Measurements from ENCODE around the gene ZNF579.
A peak's percentile ranks its signal among the peaks of the same experiment; 100 is the strongest.
"Not testable (repeated sequence)": the region's sequence is repeated elsewhere in the genome, so short reads cannot be mapped to it uniquely, and the experiment has no call there.

Gene ZNF579

GRCh38 chr19:55593096-55593772 is 12.6 kb upstream of the ZNF579 start:
- DNase-seq (ENCODE audit: low spot score): no peak

- no peak for DNase-seq (ENCODE audit: low spot score)
These were observed 11.9 kb upstream of the ZNF579 start for GRCh38 chr19:55592391-55593090.

GRCh38 chr19:55591555-55591954 is 10.9 kb upstream of the ZNF579 start:
- no peak for DNase-seq (ENCODE audit: low spot score)

GRCh38 chr19:55590617-55591016 is 10.0 kb upstream of the ZNF579 start:
- no peak for DNase-seq (ENCODE audit: low spot score)

- DNase-seq (ENCODE audit: low spot score): no peak
These were observed 9.5 kb upstream of the ZNF579 start for GRCh38 chr19:55590109-55590508.

GRCh38 chr19:55588738-55589137 is 8.1 kb upstream of the ZNF579 start:
- no peak for DNase-seq (ENCODE audit: low spot score)

- peak; percentile 89 for DNase-seq (ENCODE audit: low spot score)
These were observed 6.5 kb upstream of the ZNF579 start for GRCh38 chr19:55586976-55587668.

GRCh38 chr19:55585658-55586339 is 5.2 kb upstream of the ZNF579 start:
- DNase-seq (ENCODE audit: low spot score): peak; percentile 37

GRCh38 chr19:55584871-55585270 is 4.2 kb upstream of the ZNF579 start:
- no peak for DNase-seq (ENCODE audit: low spot score)

GRCh38 chr19:55583897-55584296 is 3.2 kb upstream of the ZNF579 start:
- DNase-seq (ENCODE audit: low spot score): not testable (repeated sequence)

- not testable (repeated sequence) for DNase-seq (ENCODE audit: low spot score)
These were observed 1.6 kb upstream of the ZNF579 start for GRCh38 chr19:55582284-55582683.

GRCh38 chr19:55581823-55582223 is 1.2 kb upstream of the ZNF579 start:
- peak; percentile 28 for DNase-seq (ENCODE audit: low spot score)

- peak; percentile 16 for DNase-seq (ENCODE audit: low spot score)
These were observed 636 bp upstream of the ZNF579 start for GRCh38 chr19:55581145-55581822.

GRCh38 chr19:55579766-55580621 is 654 bp downstream of the ZNF579 start:
- DNase-seq (ENCODE audit: low spot score): no peak

GRCh38 chr19:55578761-55579747 is 1.6 kb downstream of the ZNF579 start:
- DNase-seq (ENCODE audit: low spot score): no peak

GRCh38 chr19:55578031-55578760 is 2.5 kb downstream of the ZNF579 start:
- DNase-seq (ENCODE audit: low spot score): no peak

- DNase-seq (ENCODE audit: low spot score): no peak
These were observed 3.9 kb downstream of the ZNF579 start for GRCh38 chr19:55576746-55577145.

- DNase-seq (ENCODE audit: low spot score): not testable (repeated sequence)
These were observed 6.7 kb downstream of the ZNF579 start for GRCh38 chr19:55573929-55574328.

- DNase-seq (ENCODE audit: low spot score): not testable (repeated sequence)
These were observed 11.2 kb downstream of the ZNF579 start for GRCh38 chr19:55569477-55569876.
